Chondrocyte (in vitro differentiated cells): ENCODE measurements around the gene VIP. TPM values are rescaled to one million over a fixed set of nuclear protein-coding genes. Genes with fewer than 3 reads are reported as not detected.

Source experiments
- DNase-seq: peaks from one replicate; pipeline ENCODE4 v3.0.0; 2021; ENCODE audit warnings: mixed read lengths, low spot score
- H3K27ac Mint-ChIP-seq: one replicate; pipeline ENCODE4 v1.8.0; 2021; ENCODE audit warnings: mild to moderate bottlenecking, moderate library complexity, mixed read lengths; ENCODE audit not compliant: unreplicated experiment
- H3K27me3 Mint-ChIP-seq: 2 replicates; pipeline ENCODE4 v1.8.0; 2021; ENCODE audit warnings: low read depth, mixed read lengths
- H3K36me3 Mint-ChIP-seq: 2 replicates; pipeline ENCODE4 v1.8.0; 2021; ENCODE audit warnings: low read depth, mixed read lengths
- H3K4me1 Mint-ChIP-seq: 2 replicates; pipeline ENCODE4 v1.8.0; 2021; ENCODE audit warnings: low read depth, mild to moderate bottlenecking, mixed read lengths
- H3K4me3 Mint-ChIP-seq: one replicate; pipeline ENCODE4 v1.8.0; 2021; ENCODE audit warnings: mild to moderate bottlenecking, moderate library complexity, mixed read lengths; ENCODE audit not compliant: unreplicated experiment
- H3K9me3 Mint-ChIP-seq: 2 replicates; pipeline ENCODE4 v1.8.0; 2021; ENCODE audit warnings: low read depth, mixed read lengths
- CTCF ChIP-seq: fragments of 200-600 bp; sonication (generic); IDR thresholded peaks from 2 replicates; pipeline ENCODE4 v1.5.0; 2021; ENCODE audit warnings: antibody characterized with exemption, mild to moderate bottlenecking, moderate library complexity
- total RNA-seq: library from RNA; stranded (reverse); gene quantifications from 3 replicates; pipeline ENCODE4 v1.2.1, GENCODE V29; 2021

Gene VIP
- total RNA-seq, 1 donor from 2014 or later = not detected

- H3K36me3 Mint-ChIP-seq = no peaks in the 10 kb centered on the region
- no peak overlapping the region for H3K27ac Mint-ChIP-seq
- no peak for DNase-seq
- no peaks in the 10 kb centered on the region for H3K9me3 Mint-ChIP-seq
- H3K4me1 Mint-ChIP-seq = peaks cover 7% of the 10 kb centered on the region
- peaks cover 13% of the 10 kb centered on the region for H3K27me3 Mint-ChIP-seq
- no peak overlapping the region for H3K4me3 Mint-ChIP-seq
- no peak for TF ChIP-seq CTCF
Observed at GRCh38 chr6:152749336-152749735, 1.3 kb upstream of the VIP start.

- H3K27ac Mint-ChIP-seq = no peak overlapping the region
- H3K4me1 Mint-ChIP-seq = no peaks in the 10 kb centered on the region
- TF ChIP-seq CTCF = no peak
- H3K36me3 Mint-ChIP-seq = no peaks in the 10 kb centered on the region
- DNase-seq = no peak
- H3K9me3 Mint-ChIP-seq = no peaks in the 10 kb centered on the region
- H3K4me3 Mint-ChIP-seq = no peak overlapping the region
- H3K27me3 Mint-ChIP-seq = peaks cover 8% of the 10 kb centered on the region
Observed at GRCh38 chr6:152765331-152765730, 14.7 kb downstream of the VIP start.

GRCh38 chr6:152769159-152769558 is 18.6 kb downstream of the VIP start:
- Mint-ChIP-seq H3K9me3 (no peaks in the 10 kb centered on the region), H3K4me1 (no peaks in the 10 kb centered on the region), H3K27ac (no peak overlapping the region), H3K4me3 (no peak overlapping the region), H3K27me3 (peaks cover 8% of the 10 kb centered on the region), H3K36me3 (no peaks in the 10 kb centered on the region)
- TF ChIP-seq CTCF = no peak
- DNase-seq = no peak

GRCh38 chr6:152769993-152770392 is 19.4 kb downstream of the VIP start:
- no peak for TF ChIP-seq CTCF
- H3K9me3 Mint-ChIP-seq = no peaks in the 10 kb centered on the region
- peaks cover 8% of the 10 kb centered on the region for H3K27me3 Mint-ChIP-seq
- H3K4me3 Mint-ChIP-seq = no peak overlapping the region
- no peak overlapping the region for H3K27ac Mint-ChIP-seq
- no peaks in the 10 kb centered on the region for H3K36me3 Mint-ChIP-seq
- no peaks in the 10 kb centered on the region for H3K4me1 Mint-ChIP-seq
- DNase-seq = no peak

GRCh38 chr6:152771061-152771687 is 20.6 kb downstream of the VIP start:
- TF ChIP-seq CTCF = no peak
- H3K27ac Mint-ChIP-seq = no peak overlapping the region
- DNase-seq = no peak
- peaks cover 8% of the 10 kb centered on the region for H3K27me3 Mint-ChIP-seq
- no peaks in the 10 kb centered on the region for H3K4me1 Mint-ChIP-seq
- H3K36me3 Mint-ChIP-seq = no peaks in the 10 kb centered on the region
- no peaks in the 10 kb centered on the region for H3K9me3 Mint-ChIP-seq
- no peak overlapping the region for H3K4me3 Mint-ChIP-seq
